Esophagus (tissue), 2 donors: ENCODE data around the gene MAPKAPK2. TPM values are rescaled to one million over a fixed set of nuclear protein-coding genes. Genes with fewer than 3 reads are reported as not detected.

ENCODE experiments used
- H3K27ac ChIP-seq, 2 donors: one replicate each; pipeline ENCODE4 v1.5.1; 2013; ENCODE audit warnings: low read depth in 2 of 2, mild to moderate bottlenecking in 2 of 2, inconsistent platforms in 1 of 2, low read length in 1 of 2, moderate library complexity in 1 of 2
- H3K27me3 ChIP-seq, 2 donors: one replicate each; pipeline ENCODE4 v1.6.1; 2013; ENCODE audit warnings: low read length in 2 of 2, control low read depth in 1 of 2, mild to moderate bottlenecking in 1 of 2; ENCODE audit not compliant: insufficient read depth in 2 of 2, control insufficient read depth in 1 of 2
- H3K36me3 ChIP-seq, 2 donors: one replicate each; pipeline ENCODE4 v1.6.1; 2013; ENCODE audit warnings: low read length in 1 of 2; ENCODE audit not compliant: control insufficient read depth in 2 of 2, insufficient read depth in 2 of 2
- H3K4me1 ChIP-seq, 2 donors: one replicate each; pipeline ENCODE4 v1.6.1; 2013; ENCODE audit warnings: low read length in 1 of 2; ENCODE audit not compliant: control insufficient read depth in 2 of 2, insufficient read depth in 2 of 2
- H3K4me3 ChIP-seq, 2 donors: one replicate each; pipeline ENCODE4 v1.5.1; 2013; ENCODE audit warnings: low read length in 2 of 2, mild to moderate bottlenecking in 2 of 2, low read depth in 1 of 2, moderate library complexity in 1 of 2
- H3K9me3 ChIP-seq, 2 donors: one replicate each; pipeline ENCODE4 v1.6.1; 2013; ENCODE audit warnings: mild to moderate bottlenecking in 2 of 2, low read depth in 1 of 2, low read length in 1 of 2, moderate library complexity in 1 of 2; ENCODE audit not compliant: control insufficient read depth in 2 of 2, insufficient read depth in 1 of 2
- WGBS, 2 donors: extraction: QIAGEN DNeasy Blood & Tissue Kit; methylation state at CpG; one replicate each; pipeline ENCODE4 v1.1.7; 2013; 5-methylcytosine and 5-hydroxymethylcytosine counted together
- polyA plus RNA-seq, 2 donors: library from polyadenylated mRNA; stranded (reverse); fragments of 200-250 nt; gene quantifications; one replicate each; pipeline ENCODE4 v1.2.3, GENCODE V29; 2013
- donor health status: healthy with polysubstance abuse.
- donor health status: Bipolar disorder and iron deficiency.

MAPKAPK2 gene
- polyA plus RNA-seq, 2 donors: 28.0 to 35.1 TPM

GRCh38 chr1:206668351-206668750, 16.4 kb upstream of the MAPKAPK2 start:
- Histone ChIP-seq H3K9me3 (no peaks in the 10 kb centered on the region), H3K4me1 (peaks cover 2 to 4% of the 10 kb centered on the region in 2 donors), H3K36me3 (no peaks in the 10 kb centered on the region), H3K27ac (no peak overlapping the region), H3K4me3 (no peak overlapping the region), H3K27me3 (no peaks in the 10 kb centered on the region)
- WGBS, 2 donors: 64 to 68% methylated on average over 2 of the region's 2 CpGs

- Histone ChIP-seq H3K27me3 (no peaks in the 10 kb centered on the region), H3K9me3 (no peaks in the 10 kb centered on the region), H3K4me3 (no peak overlapping the region), H3K4me1 (peaks cover 0 to 2% of the 10 kb centered on the region in 2 donors), H3K27ac (no peak overlapping the region), H3K36me3 (no peaks in the 10 kb centered on the region)
- WGBS, 2 donors: 87 to 92% methylated on average over 6 of the region's 6 CpGs
Observed at GRCh38 chr1:206668874-206669410, 15.8 kb upstream of the MAPKAPK2 start.

GRCh38 chr1:206672011-206672688, 12.6 kb upstream of the MAPKAPK2 start:
- Histone ChIP-seq H3K4me1 (peaks cover 4 to 8% of the 10 kb centered on the region in 2 donors), H3K9me3 (no peaks in the 10 kb centered on the region), H3K4me3 (no peak overlapping the region), H3K36me3 (no peaks in the 10 kb centered on the region), H3K27ac (no peak overlapping the region), H3K27me3 (no peaks in the 10 kb centered on the region)
- WGBS, 2 donors: 41 to 42% methylated on average over 8 of the region's 8 CpGs

- Histone ChIP-seq H3K9me3 (no peaks in the 10 kb centered on the region), H3K4me1 (peaks cover 4 to 8% of the 10 kb centered on the region in 2 donors), H3K27ac (peak overlapping the region; percentile 38 to 63), H3K36me3 (no peaks in the 10 kb centered on the region), H3K4me3 (no peak overlapping the region), H3K27me3 (no peaks in the 10 kb centered on the region)
- 51 to 57% methylated on average over 6 of the region's 6 CpGs for WGBS, 2 donors
Observed at GRCh38 chr1:206672844-206673758, 11.6 kb upstream of the MAPKAPK2 start.

GRCh38 chr1:206674236-206674635, 10.5 kb upstream of the MAPKAPK2 start:
- H3K27ac ChIP-seq: peak overlapping the region; percentile 47 to 82
- no peaks in the 10 kb centered on the region for H3K36me3 ChIP-seq
- no peak overlapping the region for H3K4me3 ChIP-seq
- no peaks in the 10 kb centered on the region for H3K27me3 ChIP-seq
- H3K9me3 ChIP-seq: no peaks in the 10 kb centered on the region
- WGBS, 2 donors: 73 to 80% methylated on average over 3 of the region's 3 CpGs
- H3K4me1 ChIP-seq: peaks cover 4 to 8% of the 10 kb centered on the region in 2 donors

GRCh38 chr1:206674745-206675175, 9.9 kb upstream of the MAPKAPK2 start:
- H3K27ac ChIP-seq: peak overlapping the region; percentile 82 to 92
- H3K36me3 ChIP-seq: no peaks in the 10 kb centered on the region
- no peaks in the 10 kb centered on the region for H3K9me3 ChIP-seq
- H3K27me3 ChIP-seq: no peaks in the 10 kb centered on the region
- H3K4me3 ChIP-seq: no peak overlapping the region
- WGBS, 2 donors: 22 to 27% methylated on average over 1 of the region's 1 CpG
- peaks cover 4 to 8% of the 10 kb centered on the region in 2 donors for H3K4me1 ChIP-seq

GRCh38 chr1:206676499-206676898, 8.2 kb upstream of the MAPKAPK2 start:
- WGBS, 2 donors: 86 to 93% methylated on average over 2 of the region's 2 CpGs
- Histone ChIP-seq H3K4me1 (peaks cover 4 to 8% of the 10 kb centered on the region in 2 donors), H3K36me3 (no peaks in the 10 kb centered on the region), H3K27ac (no peak overlapping the region), H3K27me3 (no peaks in the 10 kb centered on the region), H3K9me3 (no peaks in the 10 kb centered on the region), H3K4me3 (no peak overlapping the region)

GRCh38 chr1:206678490-206678889, 6.2 kb upstream of the MAPKAPK2 start:
- no peak overlapping the region for H3K4me3 ChIP-seq
- no peaks in the 10 kb centered on the region for H3K27me3 ChIP-seq
- H3K27ac ChIP-seq: no peak overlapping the region
- no peaks in the 10 kb centered on the region for H3K9me3 ChIP-seq
- H3K4me1 ChIP-seq: peaks cover 4 to 8% of the 10 kb centered on the region in 2 donors
- H3K36me3 ChIP-seq: no peaks in the 10 kb centered on the region
- WGBS, 2 donors: 80 to 83% methylated on average over 3 of the region's 3 CpGs

- WGBS, 2 donors: 53 to 61% methylated on average over 5 of the region's 5 CpGs
- Histone ChIP-seq H3K4me3 (no peak overlapping the region), H3K27ac (no peak overlapping the region), H3K36me3 (no peaks in the 10 kb centered on the region), H3K27me3 (no peaks in the 10 kb centered on the region), H3K9me3 (no peaks in the 10 kb centered on the region), H3K4me1 (peaks cover 4 to 6% of the 10 kb centered on the region in 2 donors)
Observed at GRCh38 chr1:206679738-206680211, 4.9 kb upstream of the MAPKAPK2 start.
